GM23338 (cell line): ENCODE results near the gene TRIO. TPM values are rescaled to one million over a fixed set of nuclear protein-coding genes. Genes with fewer than 3 reads are reported as not detected.

Source experiments
- EZH2phosphoT487 ChIP-seq: fragments of 200-600 bp; sonication (generic); IDR thresholded peaks from one replicate; pipeline ENCODE4 v1.8.1; 2018; ENCODE audit warnings: antibody characterized with exemption; ENCODE audit not compliant: unreplicated experiment
- REST ChIP-seq: IDR thresholded peaks from one replicate; pipeline ENCODE4 v1.6.1; 2018; ENCODE audit warnings: antibody characterized with exemption; ENCODE audit not compliant: unreplicated experiment
- STAT1 ChIP-seq: IDR thresholded peaks from one replicate; pipeline ENCODE4 v1.6.1; 2016; ENCODE audit warnings: antibody characterized with exemption; ENCODE audit not compliant: unreplicated experiment
- ZNF114 ChIP-seq: fragments of 250-450 bp; sonication (Bioruptor Pico); IDR thresholded peaks from 2 replicates; pipeline ENCODE4 v1.5.0; 2020; ENCODE audit warnings: mild to moderate bottlenecking, moderate library complexity
- ZNF331 ChIP-seq: fragments of 250-450 bp; sonication (Bioruptor Pico); IDR thresholded peaks from 2 replicates; pipeline ENCODE4 v1.5.0; 2020; ENCODE audit warnings: low read depth, mild to moderate bottlenecking, moderate library complexity
- ZNF462 ChIP-seq: fragments of 250-450 bp; sonication (Bioruptor Pico); IDR thresholded peaks from 2 replicates; pipeline ENCODE4 v1.5.0; 2020; ENCODE audit warnings: mild to moderate bottlenecking, moderate library complexity
- polyA plus RNA-seq: library from polyadenylated mRNA; unstranded; fragments of >200 nt; fragmentation: Nextera tagmentation; extraction: Ambion mirVana; gene quantifications from 2 replicates; pipeline ENCODE4 v1.2.1, GENCODE V29; 2016
- total RNA-seq: library from RNA; depleted of rRNA; stranded (reverse); fragments of >200 nt; shearing (Covaris generic); gene quantifications from 2 replicates; pipeline ENCODE4 v1.2.3, GENCODE V29; 2014

Gene TRIO
- total and polyA plus RNA-seq, 2 experiments from 2014 or later: 13.8 to 113 TPM

DNA sequence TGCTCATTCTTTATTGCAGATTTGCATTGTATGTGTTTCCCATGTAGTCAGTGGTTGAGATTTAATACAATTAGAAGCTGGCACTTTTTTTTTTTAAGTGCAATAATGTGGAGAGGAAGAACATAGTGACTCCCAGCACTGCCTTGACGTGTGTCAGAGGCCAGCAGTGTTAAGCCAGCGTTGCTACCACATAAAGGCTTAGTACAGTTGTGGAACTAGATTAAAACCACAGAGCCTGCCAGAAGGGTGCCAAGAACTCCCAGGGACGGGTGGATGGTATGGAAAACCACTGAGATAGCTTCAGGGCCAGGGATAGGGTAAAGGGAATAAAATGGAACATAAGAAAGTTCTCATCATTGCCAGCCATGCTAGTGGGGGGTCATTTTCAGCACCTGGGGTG is 142.9 kb downstream of the TRIO start (continued):
- TF ChIP-seq ZNF462 (CRISPR knock-in tag): no peak
- TF ChIP-seq STAT1: no peak
- TF ChIP-seq ZNF331 (CRISPR knock-in tag): no peak
- TF ChIP-seq ZNF114 (CRISPR knock-in tag): no peak
- TF ChIP-seq REST: no peak
- TF ChIP-seq EZH2phosphoT487: no peak
